ENCODE results near the gene TNIK.

Gene TNIK

GRCh38 chr3:171459942-171460724 is at the start of gene TNIK:
Gene TNIK (minus strand): TSS chr3:171460405. CDS start chr3:171460063, 342 bp downstream.
- peak; percentile 94 for DNase-seq (ENCODE audit: low spot score)

DNA sequence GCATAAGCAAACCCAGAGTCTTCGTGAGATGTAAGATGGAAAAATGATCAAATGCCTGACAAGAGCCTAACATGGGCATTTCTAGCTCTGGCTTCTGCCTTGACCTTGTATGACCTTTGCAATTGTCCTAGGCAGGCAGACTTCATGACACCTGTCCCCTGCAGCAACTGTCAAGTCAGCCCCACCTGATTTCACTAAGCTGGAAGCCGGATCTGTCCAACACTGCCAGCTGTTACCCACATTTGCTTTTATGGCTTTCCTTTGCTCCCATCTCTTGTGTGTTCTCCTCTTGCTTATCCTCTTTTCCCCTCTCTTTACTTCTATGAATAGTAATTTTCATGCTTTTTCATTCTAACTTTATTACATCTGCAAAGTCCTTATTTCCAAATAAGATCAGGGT is 48.5 kb upstream of the TNIK start:
- no peak for DNase-seq (ENCODE audit: low spot score)

DNA sequence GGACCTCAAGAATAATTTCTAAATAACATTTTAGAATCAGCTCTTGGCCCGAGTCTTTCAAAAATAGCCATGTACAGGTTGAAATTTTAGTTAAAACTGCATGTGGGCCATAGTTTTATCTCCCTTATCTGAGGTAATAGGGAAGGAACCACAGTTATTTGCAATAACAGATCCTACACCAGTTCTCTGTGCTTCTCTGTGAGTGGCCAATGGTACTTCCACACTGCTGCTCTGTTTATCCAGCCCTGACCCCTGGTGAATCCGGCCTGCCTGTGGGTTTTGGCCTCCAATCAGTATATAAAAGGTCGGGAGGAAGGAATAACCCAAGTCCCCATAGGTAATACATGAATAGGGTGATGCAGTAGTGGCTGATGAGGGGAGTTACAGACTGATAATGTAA is 48.0 kb upstream of the TNIK start:
- no peak for DNase-seq (ENCODE audit: low spot score)

DNA sequence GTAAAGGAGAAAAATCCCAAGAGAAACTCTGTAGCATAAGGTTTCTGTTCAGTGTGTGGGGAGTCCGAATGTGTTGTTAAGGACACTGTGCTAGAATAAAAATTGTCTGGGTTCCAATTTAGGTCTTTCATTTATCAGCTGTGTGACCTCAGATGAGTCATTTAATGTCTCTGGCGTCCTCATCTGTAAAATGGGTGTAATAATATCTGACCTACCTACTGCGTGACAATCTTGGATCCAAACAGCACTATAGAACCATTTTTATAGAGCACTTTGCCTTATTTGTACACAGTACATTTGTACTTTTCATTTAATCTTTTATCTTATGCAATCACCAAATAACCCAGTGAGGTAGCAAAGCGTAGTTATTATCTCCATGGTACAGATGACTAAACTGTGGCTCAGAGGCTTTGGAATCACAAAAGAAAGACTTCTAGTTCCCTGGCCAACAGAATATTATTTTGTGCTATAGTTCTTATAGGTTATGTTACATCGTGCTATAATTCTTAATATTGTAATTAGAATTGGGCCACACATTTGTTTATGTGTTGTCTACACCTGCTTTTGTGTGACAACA is 46.6 kb upstream of the TNIK start:
- DNase-seq (ENCODE audit: low spot score): no peak

GRCh38 chr3:171505822-171506333 is 45.7 kb upstream of the TNIK start:
- no peak for DNase-seq (ENCODE audit: low spot score)

- DNase-seq (ENCODE audit: low spot score): no peak
Measured at GRCh38 chr3:171504376-171504775, 44.2 kb upstream of the TNIK start.

GRCh38 chr3:171503817-171504216 is 43.6 kb upstream of the TNIK start:
- DNase-seq (ENCODE audit: low spot score): no peak

DNA sequence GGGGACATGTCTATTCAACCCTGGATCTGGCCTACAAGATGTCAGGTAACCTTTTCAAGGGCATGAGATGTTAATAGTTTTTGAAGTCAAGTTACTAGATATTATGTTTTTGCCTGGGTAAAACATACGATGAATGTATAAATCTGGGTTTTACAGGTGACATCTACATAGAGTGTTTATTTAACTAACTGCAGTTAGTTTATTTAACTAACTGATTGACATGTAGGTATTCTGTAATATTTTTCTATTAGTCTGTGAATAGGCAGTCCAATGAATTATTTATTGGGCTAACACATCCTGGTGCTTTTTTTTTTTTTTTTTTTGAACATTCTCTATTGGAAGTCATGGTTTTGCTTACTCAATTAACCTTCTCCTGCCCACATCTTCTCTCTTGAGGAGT is 38.7 kb upstream of the TNIK start:
- no peak for DNase-seq (ENCODE audit: low spot score)

DNA sequence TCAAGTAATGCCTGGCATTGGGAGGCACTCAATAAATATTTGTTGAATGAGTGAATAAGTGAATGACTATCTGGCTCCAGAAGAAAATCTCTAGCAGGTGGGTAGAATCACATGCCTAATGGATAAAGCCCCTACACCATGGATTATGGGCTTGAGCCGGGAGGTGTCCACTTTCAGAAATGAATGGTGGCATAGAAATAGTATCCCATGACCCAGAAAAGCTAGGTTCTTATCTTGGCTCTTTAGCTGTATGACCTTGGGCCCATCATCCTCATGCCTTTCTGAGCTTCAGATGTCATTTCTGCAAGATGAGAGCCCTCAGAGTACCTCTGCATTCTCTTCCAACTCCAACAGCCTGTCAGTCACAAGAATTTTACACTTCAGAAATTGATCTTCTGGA is 37.3 kb upstream of the TNIK start:
- no peak for DNase-seq (ENCODE audit: low spot score)

- DNase-seq (ENCODE audit: low spot score): no peak
Measured at GRCh38 chr3:171495413-171495812, 35.2 kb upstream of the TNIK start.

GRCh38 chr3:171494457-171495109 is 34.4 kb upstream of the TNIK start:
- peak; percentile 40 for DNase-seq (ENCODE audit: low spot score)

DNA sequence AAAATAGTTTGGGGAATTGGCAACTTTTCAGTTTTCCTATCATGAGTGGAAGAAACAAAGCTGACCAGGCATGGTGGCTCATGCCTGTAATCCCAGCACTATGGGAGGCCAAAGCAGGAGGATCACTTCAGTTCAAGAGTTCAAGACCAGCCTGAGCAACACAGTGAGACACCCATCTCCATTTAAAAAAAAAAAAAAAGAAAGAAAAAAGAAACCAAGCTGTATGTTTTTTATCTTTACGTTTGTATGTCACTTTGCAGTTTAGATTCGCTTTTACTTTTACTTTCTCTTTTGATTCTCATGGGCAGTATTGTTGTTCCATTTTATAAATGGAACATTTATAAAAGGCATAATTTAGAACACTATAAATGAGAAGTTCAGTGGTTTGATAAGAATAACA is 31.2 kb upstream of the TNIK start:
- peak; percentile 20 for DNase-seq (ENCODE audit: low spot score)

GRCh38 chr3:171490901-171491300 is 30.7 kb upstream of the TNIK start:
- no peak for DNase-seq (ENCODE audit: low spot score)

DNA sequence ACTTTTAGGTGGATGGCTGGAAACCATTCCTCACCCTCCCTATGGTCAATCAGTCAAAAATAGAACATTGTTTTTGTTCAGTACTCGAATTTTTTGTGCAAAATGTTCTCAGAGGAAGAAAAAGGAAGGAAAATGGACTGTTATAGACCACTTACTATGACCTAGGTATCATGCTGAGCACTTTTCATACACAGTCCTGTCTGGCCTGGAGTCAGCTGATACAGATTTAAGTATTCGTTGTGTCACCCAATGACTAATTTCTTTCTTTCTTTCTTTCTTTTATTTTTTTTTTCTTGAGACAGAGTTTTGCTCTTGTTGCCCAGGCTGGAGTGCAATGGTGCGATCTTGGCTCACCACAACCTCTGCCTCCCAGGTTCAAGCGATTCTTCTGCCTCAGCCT is 29.1 kb upstream of the TNIK start:
- DNase-seq (ENCODE audit: low spot score): no peak

GRCh38 chr3:171488479-171488878 is 28.3 kb upstream of the TNIK start:
- DNase-seq (ENCODE audit: low spot score): no peak

DNA sequence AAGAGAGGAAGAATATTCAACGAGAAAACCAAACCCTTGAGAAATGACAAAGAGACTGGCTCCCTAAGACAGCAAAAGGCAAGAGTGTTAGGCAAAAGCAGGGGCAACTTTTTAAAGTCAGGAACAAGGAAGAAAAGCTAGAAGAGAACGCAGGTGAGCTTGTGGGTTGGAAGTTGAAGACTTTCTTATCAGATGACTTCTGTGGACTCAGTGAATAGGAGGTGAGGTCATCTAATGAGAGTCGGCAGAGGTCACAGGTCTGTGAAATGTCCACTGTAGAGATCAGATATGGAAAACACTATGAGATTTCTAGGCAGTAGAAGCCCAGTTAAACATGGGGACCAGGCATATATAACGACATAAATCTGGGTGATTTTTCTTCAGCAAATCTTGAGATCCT is 27.2 kb upstream of the TNIK start:
- no peak for DNase-seq (ENCODE audit: low spot score)

- DNase-seq (ENCODE audit: low spot score): no peak
Measured at GRCh38 chr3:171485338-171485737, 25.1 kb upstream of the TNIK start.

DNA sequence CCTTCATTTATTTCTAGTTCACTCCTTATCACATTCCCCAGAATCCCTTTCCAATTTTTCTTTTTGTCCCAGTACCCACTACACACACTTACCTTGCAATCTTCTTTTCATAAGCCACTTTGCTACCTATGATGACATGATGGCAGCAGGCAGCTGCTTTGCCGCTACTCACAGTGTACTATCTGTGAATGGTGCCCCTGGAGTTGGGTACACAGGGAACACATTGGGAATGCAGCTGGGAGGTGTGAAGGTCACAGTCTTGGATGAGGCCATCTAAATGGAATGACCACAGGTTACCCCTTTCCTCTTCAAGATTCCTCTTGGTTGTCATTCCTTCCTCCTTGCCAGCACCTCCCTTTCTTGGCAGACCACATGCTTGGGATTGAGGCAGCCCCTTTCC is 20.8 kb upstream of the TNIK start:
- DNase-seq (ENCODE audit: low spot score): no peak

DNA sequence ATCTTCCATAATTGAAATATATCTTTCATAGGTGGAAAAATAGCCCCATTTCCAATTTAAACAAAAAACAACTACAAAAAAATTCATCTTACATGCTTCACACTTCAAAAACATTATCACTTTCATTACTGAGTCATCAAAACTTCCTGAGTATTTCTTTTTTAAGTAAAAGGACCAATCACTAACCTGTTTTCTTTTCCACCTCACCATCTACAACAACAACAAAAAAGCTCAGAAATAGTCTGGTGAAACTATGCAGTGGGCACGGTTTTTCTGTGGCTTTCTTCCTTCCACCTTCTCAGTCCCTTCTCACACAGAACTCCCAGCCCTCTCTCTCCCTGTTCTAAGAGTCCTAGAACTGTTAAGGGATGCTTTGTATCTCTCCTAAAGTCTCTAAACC is 20.3 kb upstream of the TNIK start:
- DNase-seq (ENCODE audit: low spot score): peak; percentile 50

DNA sequence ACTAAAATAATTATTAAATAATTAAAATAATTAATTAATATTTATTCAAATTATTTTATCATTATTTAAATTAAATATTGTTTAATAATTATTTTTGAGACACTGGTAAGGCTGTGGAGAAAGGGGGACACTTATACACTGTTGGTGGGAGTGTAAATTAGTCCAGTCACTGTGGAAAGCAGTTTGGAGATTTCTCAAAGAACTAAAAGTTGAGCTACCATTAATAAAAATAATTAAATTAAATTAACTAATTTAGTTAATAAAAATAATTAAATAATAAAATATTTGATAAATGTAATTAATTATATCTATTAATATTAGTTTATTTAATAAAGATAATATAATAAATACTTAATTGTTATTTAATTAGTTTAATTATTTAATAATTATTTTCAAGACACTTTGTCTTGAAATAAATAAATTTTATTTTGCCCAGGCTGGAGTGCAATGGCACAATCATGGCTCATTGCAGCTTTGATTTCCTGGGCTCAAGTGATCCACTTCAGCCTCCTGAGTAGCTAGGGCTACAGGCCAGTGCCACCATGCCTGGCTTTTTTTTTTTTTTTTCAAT is 16.4 kb upstream of the TNIK start:
- DNase-seq (ENCODE audit: low spot score): no peak

DNA sequence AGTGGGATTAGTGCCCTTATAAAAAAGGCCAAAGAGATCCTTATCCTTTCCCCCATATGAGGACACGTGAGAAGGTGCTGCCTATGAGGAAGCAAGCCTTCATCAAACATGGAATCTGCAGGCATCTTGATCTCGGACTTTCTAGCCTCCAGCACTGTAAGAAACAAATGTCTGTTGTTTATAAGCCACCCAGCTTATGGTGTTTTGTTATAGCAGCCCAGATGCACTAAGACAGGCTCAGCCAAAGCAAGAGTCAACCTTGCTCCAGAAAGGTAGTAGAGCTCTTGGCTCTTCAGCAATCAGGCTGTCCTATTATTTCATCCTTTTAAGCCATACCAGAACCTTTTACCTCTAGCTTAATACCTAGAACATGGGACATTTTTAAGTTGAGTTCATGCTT is 12.3 kb upstream of the TNIK start:
- DNase-seq (ENCODE audit: low spot score): no peak

- no peak for DNase-seq (ENCODE audit: low spot score)
Measured at GRCh38 chr3:171470714-171471227, 10.6 kb upstream of the TNIK start.

DNA sequence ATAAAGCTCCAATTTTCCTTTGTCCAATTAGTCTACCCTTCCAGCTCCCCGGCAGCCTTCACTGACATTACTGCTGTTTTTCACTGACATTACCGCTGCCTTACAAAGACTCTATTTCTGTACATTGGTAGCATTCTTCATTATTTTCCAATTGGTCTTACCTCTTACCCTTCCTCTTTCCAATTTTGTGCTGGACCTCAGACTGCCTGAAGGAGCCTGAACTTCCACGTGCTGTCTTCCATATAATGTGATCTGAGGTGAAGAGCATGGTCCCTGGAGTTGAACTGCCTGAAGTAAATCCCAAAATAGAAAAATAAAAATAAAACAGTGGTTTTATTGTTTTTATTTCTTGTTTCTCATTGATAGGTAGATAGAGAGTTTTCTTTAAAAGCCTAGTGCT is 9.2 kb upstream of the TNIK start:
- DNase-seq (ENCODE audit: low spot score): no peak
